IPS-18a (cell line): ENCODE data around the gene CBX4.
A peak's percentile ranks its signal among the peaks of the same experiment; 100 is the strongest.

Source experiments
- H3K27ac ChIP-seq: one replicate; pipeline ENCODE4 v1.5.1; 2013; ENCODE audit warnings: low read length
- H3K27me3 ChIP-seq: one replicate; pipeline ENCODE4 v1.6.1; 2013; ENCODE audit warnings: mild to moderate bottlenecking, low read length; ENCODE audit not compliant: control insufficient read depth, insufficient read depth
- H3K36me3 ChIP-seq: one replicate; pipeline ENCODE4 v1.6.1; 2013; ENCODE audit warnings: low read depth, low read length; ENCODE audit not compliant: control insufficient read depth
- H3K4me1 ChIP-seq: one replicate; pipeline ENCODE4 v1.6.1; 2013; ENCODE audit warnings: low read depth, low read length; ENCODE audit not compliant: control insufficient read depth
- H3K4me3 ChIP-seq: one replicate; pipeline ENCODE4 v1.5.1; 2013; ENCODE audit warnings: low read length
- H3K9ac ChIP-seq: one replicate; pipeline ENCODE4 v1.6.1; 2013; ENCODE audit warnings: mild to moderate bottlenecking, low read length, moderate library complexity
- H3K9me3 ChIP-seq: one replicate; pipeline ENCODE4 v1.6.1; 2013; ENCODE audit warnings: low read depth, low read length; ENCODE audit not compliant: control insufficient read depth

Gene CBX4

DNA sequence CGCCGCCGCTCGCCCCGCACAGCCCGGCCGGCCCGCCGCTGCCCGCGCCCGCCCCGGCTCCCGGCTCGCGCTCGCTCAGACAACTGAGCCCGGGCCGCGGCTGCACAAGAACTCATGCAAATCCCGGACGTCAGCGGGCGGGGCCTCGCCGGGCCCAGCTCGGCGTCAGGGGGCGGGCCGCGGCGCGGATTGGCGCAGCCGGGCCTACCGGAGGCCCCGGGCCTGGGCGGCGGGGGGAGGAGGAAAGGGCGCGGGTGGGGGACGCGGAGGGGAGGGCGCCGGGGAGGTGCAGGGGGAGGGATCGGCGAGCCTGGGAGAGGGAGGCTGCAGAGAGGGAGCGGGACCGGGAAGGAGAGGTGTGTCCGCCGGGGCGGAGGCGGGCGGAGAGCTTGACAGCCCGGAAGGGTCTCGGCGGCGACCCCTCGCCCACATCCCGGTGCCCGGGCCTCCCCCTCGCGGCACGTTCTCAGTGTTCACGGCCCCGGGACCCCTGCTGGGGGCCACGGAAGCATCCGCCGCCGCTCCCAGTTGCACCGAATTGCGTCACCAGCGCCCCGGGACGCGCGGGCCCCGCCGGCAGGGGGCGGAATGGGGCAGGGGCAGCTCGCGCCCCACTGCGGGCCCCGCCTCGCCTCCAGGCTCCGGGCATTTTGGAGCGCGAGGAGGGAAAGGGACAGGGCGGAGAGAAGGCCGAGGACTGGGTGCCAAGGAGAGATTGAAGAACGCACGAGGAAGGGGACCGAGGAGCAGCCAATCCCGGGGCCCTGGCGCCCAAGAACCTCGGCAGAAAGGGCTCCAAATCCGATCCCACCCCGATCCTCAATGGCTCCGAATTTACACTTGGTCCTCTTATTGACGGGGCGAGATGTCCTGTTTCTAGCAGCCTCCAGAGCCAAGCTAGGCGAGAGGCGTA is at the start of gene CBX4:
Gene CBX4, minus strand, starts transcription at position 85 of the 913 bp plus-strand sequence. CDS start 189 bp downstream, outside the sequence.
- H3K27ac ChIP-seq = no peak within 1 kb of the TSS
- H3K27me3 ChIP-seq = peaks cover 90% of the 10 kb centered on the region

DNA sequence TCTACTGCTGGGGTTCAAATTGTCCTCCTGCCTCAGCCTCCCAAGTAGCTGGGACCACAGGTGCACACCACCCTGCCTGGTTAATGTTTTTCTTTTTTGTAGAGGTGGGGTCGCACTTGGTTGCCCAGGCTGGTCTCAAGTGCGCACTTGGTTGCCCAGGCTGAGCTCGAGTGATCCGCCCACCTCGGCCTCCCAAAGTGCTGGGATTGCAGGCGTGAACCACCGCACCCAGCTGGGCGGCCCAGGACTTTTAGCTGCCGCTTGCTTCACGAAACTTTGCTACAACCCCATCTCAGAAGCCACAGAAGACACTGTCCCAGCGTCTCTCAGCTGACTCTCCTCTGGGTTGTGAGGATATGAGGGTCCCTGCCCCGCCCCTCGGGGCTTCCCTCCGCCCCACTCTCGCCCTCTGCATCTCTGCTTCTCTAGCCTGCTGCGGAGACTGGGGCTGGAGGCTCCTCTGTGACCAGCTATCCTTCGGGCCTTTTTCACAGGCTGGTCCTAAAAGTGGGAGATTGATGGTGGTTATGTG is 48.8 kb upstream of the CBX4 start:
- H3K27me3 ChIP-seq = no peaks in the 10 kb centered on the region
- no peak overlapping the region for H3K27ac ChIP-seq
- no peaks in the 10 kb centered on the region for H3K36me3 ChIP-seq
- no peak overlapping the region for H3K9ac ChIP-seq
- no peak overlapping the region for H3K4me3 ChIP-seq
- no peaks in the 10 kb centered on the region for H3K9me3 ChIP-seq
- no peaks in the 10 kb centered on the region for H3K4me1 ChIP-seq

More for the DNA sequence above, at the start of gene CBX4:
- H3K9ac ChIP-seq = peak within 1 kb of the TSS; percentile 44
- no peaks in the 10 kb centered on the region for H3K36me3 ChIP-seq
- peaks cover 32% of the 10 kb centered on the region for H3K4me1 ChIP-seq
- H3K9me3 ChIP-seq = no peaks in the 10 kb centered on the region
- peak within 1 kb of the TSS; percentile 68 for H3K4me3 ChIP-seq

DNA sequence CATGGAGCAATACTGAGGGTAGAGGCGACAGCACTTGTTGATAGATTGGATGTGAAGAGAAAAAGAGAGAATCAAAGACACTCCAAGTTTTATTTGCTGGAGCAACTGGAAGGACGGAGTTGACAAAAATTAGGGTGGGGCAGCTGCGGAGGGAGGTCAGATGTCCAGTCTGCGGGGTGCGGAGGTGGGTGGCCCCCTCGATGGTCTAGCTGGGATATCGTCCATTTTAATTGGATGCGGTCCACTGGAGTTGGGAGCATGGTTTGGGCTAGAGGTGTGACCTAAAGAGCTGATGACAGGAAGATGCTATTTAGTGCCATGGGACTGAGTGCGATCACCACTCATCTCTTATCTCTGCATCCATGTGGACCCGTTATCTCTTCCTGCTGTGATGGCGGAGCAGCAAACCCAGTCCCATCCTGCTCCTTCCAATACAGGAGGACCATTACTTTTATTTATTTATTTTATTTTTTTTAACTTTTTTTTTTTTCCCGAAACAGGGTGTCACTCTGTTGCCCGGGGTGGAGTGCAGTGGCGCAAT is 48.3 kb upstream of the CBX4 start:
- H3K9me3 ChIP-seq = no peaks in the 10 kb centered on the region
- H3K27me3 ChIP-seq = no peaks in the 10 kb centered on the region
- H3K27ac ChIP-seq = no peak overlapping the region
- no peak overlapping the region for H3K9ac ChIP-seq
- no peaks in the 10 kb centered on the region for H3K4me1 ChIP-seq
- H3K4me3 ChIP-seq = no peak overlapping the region
- H3K36me3 ChIP-seq = no peaks in the 10 kb centered on the region

DNA sequence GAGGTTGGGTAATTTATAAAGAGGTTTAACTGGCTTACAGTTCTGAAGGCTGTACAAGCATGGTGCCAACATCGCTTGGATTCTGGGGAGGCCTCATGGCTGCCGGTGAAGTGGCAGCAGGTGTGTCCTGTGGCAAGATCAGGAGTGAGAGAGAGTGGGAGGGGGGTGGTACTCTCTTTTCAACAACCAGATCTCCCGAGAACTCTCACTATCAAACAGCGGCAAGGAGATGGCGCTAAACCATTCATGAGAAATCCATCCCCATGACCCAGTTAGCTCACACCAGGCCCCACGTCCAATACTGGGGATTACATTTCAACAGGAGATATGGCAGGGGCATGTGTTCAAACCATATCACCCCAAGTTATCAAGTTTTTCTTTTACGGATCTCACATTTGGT is 44.0 kb upstream of the CBX4 start:
- no peaks in the 10 kb centered on the region for H3K9me3 ChIP-seq
- H3K27ac ChIP-seq = no peak overlapping the region
- H3K27me3 ChIP-seq = no peaks in the 10 kb centered on the region
- H3K9ac ChIP-seq = no peak overlapping the region
- H3K36me3 ChIP-seq = no peaks in the 10 kb centered on the region
- no peaks in the 10 kb centered on the region for H3K4me1 ChIP-seq
- H3K4me3 ChIP-seq = no peak overlapping the region

DNA sequence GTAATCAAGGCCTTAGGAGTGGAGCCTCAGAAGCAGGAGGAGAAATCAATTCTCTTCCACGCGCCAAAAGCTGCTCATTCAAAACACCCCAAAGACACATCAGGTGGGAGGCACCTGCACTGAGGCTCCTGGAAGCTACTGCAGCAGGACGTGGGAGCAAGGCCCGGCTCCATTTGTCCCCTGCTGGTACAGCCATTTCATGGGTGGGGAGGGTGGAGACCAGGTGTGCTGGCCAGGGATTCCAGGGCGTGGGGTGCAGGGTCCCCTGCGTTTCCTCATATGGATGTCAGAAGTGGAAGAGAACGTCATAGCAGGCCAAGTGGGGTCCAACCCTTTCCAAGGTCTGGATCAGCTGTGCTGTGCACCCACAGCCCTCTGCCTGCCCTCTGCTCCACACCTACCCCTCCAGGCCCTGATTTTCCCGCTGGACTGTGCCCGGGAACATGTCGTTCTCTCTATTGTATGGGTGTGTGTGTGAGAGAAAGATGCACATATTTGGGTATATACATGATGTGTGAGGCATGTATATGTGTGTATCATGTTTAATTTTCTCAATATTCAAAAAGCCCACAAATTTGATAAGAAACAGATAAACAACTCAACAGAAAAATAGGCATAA is 39.2 kb upstream of the CBX4 start:
- Histone ChIP-seq H3K4me3 (no peak overlapping the region), H3K27me3 (no peaks in the 10 kb centered on the region), H3K27ac (no peak overlapping the region), H3K9ac (no peak overlapping the region), H3K9me3 (no peaks in the 10 kb centered on the region), H3K4me1 (no peaks in the 10 kb centered on the region), H3K36me3 (no peaks in the 10 kb centered on the region)

DNA sequence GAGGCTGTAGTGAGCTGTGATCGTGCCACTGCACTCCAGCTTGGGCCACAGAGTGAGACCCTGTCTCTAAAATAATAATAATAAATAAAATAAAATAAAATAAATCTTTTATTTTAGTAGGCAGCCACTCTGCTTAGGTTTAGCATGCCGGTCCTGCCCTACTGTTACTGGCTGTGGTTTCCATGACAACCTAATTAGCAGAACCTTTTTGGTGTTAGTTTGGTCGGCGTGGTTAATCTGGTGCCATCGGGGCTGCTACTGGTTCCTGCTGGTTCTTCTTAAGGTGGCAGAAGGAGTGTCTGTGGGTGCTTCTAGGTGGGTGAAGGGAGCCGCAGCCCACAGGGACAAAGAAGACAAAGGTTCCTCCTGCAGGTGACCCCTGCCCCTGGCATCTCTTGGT is 37.8 kb upstream of the CBX4 start:
- H3K36me3 ChIP-seq = no peaks in the 10 kb centered on the region
- no peaks in the 10 kb centered on the region for H3K4me1 ChIP-seq
- no peak overlapping the region for H3K27ac ChIP-seq
- no peaks in the 10 kb centered on the region for H3K9me3 ChIP-seq
- no peak overlapping the region for H3K9ac ChIP-seq
- no peak overlapping the region for H3K4me3 ChIP-seq
- H3K27me3 ChIP-seq = no peaks in the 10 kb centered on the region

DNA sequence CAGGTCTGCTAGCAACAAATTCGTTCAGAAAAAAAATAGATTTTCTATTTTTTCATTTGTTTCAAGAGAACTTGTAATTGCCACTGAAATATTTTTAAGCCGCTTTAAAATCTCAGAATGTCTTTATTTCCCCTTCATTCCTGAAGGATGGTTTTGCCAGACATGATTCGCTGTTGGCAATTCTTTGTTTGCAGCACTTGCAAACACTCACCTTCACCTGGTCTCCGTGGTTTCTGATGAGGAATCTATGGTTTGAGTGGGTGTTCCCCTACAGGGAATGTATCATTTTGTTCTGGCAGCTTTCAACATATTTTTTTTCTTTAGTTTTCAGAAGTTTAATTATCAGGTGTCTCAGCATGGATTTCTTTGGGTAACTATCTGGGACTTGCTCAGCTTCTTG is 36.3 kb upstream of the CBX4 start:
- H3K27ac ChIP-seq = no peak overlapping the region
- no peaks in the 10 kb centered on the region for H3K36me3 ChIP-seq
- H3K27me3 ChIP-seq = no peaks in the 10 kb centered on the region
- no peaks in the 10 kb centered on the region for H3K4me1 ChIP-seq
- H3K9ac ChIP-seq = no peak overlapping the region
- no peaks in the 10 kb centered on the region for H3K9me3 ChIP-seq
- no peak overlapping the region for H3K4me3 ChIP-seq

DNA sequence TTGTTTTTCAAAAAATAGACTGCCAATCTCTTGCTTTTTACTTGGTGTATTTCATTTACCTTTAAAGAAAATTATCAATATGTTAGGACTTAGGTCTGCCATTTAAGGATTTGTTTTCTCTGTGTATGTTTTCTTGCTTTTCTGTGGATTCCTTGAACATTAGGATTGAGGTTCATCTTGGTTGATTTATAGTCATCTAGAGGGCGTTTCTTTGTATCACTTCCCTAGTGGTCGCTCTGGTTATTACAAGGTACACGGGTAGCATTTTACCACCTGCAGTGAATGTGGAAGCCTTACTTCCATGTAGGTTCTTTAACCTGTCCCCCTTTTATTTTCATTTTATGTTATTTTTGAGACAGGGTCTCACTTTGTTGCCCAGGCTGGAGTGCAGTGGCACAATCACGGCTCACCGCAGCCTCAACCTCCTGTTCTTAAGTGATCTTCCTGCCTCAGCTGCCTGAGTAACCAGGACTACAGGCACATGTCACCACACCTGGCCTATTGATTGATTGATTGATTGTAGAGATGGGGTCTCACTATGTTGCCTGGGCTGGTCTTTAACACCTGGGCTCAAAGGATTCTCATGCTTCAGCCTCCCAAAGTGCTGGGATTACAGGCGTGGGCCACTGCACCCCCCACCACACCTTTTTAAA is 35.2 kb upstream of the CBX4 start:
- Histone ChIP-seq H3K27ac (no peak overlapping the region), H3K36me3 (no peaks in the 10 kb centered on the region), H3K27me3 (no peaks in the 10 kb centered on the region)

DNA sequence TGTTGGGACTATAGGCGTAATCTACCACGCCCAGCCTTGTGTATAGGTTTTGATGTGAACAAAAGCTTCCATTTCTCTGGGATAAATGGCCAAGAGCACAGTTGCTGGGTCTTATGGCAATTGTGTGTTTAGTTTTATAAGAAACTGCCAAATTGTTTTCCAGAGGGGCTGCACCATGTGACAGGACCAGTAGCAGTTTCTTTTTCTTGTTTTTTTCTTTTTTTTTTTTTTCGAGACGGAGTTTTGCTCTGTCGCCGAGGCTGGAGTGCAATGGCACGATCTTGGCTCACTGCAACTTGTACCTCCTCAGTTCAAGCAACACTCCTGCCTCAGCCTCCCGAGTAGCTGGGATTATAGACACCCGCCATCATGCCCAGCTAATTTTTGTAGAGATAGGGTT is 34.3 kb upstream of the CBX4 start:
- Histone ChIP-seq H3K9me3 (no peaks in the 10 kb centered on the region), H3K27me3 (no peaks in the 10 kb centered on the region), H3K36me3 (no peaks in the 10 kb centered on the region), H3K27ac (no peak overlapping the region), H3K4me1 (peaks cover 7% of the 10 kb centered on the region), H3K4me3 (no peak overlapping the region), H3K9ac (no peak overlapping the region)

More for the DNA sequence above, 35.2 kb upstream of the CBX4 start:
- Histone ChIP-seq H3K9me3 (no peaks in the 10 kb centered on the region), H3K9ac (no peak overlapping the region), H3K4me1 (no peaks in the 10 kb centered on the region), H3K4me3 (no peak overlapping the region)

DNA sequence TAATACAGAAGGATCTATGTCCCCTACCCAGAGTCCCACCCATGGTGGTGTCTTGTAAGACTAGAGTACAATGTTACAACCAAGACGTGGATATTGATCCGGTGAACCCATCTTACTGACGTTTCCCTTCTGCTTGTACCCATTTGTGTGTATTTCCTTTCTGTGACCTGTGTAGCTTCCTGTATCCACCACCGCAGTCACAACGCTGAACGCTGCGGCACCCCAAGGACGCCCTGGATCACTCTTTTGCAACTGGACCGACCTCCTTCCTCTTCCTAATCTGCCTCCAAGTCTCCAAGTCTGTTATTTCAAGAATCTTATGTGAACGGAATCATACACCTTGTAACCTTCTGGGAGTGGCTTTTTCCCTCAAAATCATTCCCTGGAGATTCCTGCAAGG is 33.5 kb upstream of the CBX4 start:
- Histone ChIP-seq H3K27me3 (no peaks in the 10 kb centered on the region), H3K4me3 (no peak overlapping the region), H3K36me3 (no peaks in the 10 kb centered on the region), H3K9me3 (no peaks in the 10 kb centered on the region), H3K4me1 (peaks cover 8% of the 10 kb centered on the region), H3K9ac (no peak overlapping the region), H3K27ac (no peak overlapping the region)

DNA sequence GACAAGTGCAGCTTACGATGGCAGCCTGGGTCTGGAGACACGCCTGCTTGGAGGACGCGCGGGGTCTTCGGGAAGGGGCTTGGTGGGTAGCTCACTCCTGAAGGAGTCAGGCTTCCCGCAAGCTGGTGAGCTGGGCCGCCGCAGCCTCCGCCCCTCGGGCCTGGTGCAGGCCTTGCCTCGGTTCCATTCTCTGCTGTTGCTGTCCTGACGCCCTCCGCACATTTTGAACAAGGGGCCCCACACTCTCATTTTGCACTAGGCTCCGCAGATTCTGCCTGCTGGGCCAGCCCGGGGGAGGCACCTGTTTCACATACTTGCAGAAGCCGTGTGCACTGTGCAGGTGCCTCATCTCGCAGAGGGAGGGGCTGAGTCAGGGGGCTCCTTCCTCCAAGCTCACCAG is 31.9 kb upstream of the CBX4 start:
- no peak overlapping the region for H3K9ac ChIP-seq
- no peak overlapping the region for H3K27ac ChIP-seq
- H3K36me3 ChIP-seq = no peaks in the 10 kb centered on the region

More for the DNA sequence above, 31.9 kb upstream of the CBX4 start:
- Histone ChIP-seq H3K4me1 (peaks cover 8% of the 10 kb centered on the region), H3K27me3 (no peaks in the 10 kb centered on the region), H3K4me3 (no peak overlapping the region), H3K9me3 (no peaks in the 10 kb centered on the region)
